DND-41 (cell line): ENCODE measurements around the gene RTKN2.

ENCODE experiments used
- EZH2 ChIP-seq: IDR thresholded peaks from 3 replicates; pipeline ENCODE4 v1.6.1; 2012; ENCODE audit warnings: borderline replicate concordance, low read depth, mild to moderate bottlenecking, moderate library complexity, low read length, inconsistent platforms; ENCODE audit not compliant: severe bottlenecking
- TF ChIP-seq, protein P1 (sequence below): IDR thresholded peaks from 2 replicates; pipeline ENCODE4 v1.5.1; 2012; ENCODE audit warnings: borderline replicate concordance, low read length, moderate library complexity, mild to moderate bottlenecking; ENCODE audit not compliant: poor library complexity, severe bottlenecking; ENCODE audit errors: extremely low read depth

DNA sequence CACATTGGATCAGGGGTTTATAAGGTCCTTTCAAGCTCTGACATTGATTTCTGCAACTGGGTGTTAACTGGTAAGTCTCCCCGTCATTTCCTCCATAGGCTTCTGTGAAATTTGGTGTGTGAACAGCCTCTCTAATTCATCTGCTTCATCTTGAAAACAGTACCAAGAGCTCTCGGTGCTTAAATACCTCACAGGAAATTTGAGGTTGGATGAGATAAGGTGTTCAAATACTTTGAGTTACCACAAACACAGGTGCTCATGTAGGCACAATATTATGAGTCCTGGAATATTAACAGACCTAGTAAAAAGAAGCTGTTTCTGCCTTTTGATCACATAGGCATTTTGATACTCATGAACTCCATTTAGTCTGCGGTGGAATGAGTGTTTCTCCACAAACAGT, 85.2 kb downstream of the RTKN2 start:
- TF ChIP-seq, protein P1, sequence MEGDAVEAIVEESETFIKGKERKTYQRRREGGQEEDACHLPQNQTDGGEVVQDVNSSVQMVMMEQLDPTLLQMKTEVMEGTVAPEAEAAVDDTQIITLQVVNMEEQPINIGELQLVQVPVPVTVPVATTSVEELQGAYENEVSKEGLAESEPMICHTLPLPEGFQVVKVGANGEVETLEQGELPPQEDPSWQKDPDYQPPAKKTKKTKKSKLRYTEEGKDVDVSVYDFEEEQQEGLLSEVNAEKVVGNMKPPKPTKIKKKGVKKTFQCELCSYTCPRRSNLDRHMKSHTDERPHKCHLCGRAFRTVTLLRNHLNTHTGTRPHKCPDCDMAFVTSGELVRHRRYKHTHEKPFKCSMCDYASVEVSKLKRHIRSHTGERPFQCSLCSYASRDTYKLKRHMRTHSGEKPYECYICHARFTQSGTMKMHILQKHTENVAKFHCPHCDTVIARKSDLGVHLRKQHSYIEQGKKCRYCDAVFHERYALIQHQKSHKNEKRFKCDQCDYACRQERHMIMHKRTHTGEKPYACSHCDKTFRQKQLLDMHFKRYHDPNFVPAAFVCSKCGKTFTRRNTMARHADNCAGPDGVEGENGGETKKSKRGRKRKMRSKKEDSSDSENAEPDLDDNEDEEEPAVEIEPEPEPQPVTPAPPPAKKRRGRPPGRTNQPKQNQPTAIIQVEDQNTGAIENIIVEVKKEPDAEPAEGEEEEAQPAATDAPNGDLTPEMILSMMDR, result no peak
- TF ChIP-seq EZH2, result no peak
